Amygdala (tissue), 56 donors: ENCODE results near the gene SAMHD1.
"Not testable (repeated sequence)": the region's sequence is repeated elsewhere in the genome, so short reads cannot be mapped to it uniquely, and the experiment has no call there.

Experiments
- DNase-seq, 56 donors: peaks; one replicate each; lab custom pipeline; 2025; lab: John Stamatoyannopoulos, UW

The SAMHD1 gene

GRCh38 chr20:36956674-36957073 is 5.2 kb upstream of the SAMHD1 start:
- no peak for DNase-seq

DNA sequence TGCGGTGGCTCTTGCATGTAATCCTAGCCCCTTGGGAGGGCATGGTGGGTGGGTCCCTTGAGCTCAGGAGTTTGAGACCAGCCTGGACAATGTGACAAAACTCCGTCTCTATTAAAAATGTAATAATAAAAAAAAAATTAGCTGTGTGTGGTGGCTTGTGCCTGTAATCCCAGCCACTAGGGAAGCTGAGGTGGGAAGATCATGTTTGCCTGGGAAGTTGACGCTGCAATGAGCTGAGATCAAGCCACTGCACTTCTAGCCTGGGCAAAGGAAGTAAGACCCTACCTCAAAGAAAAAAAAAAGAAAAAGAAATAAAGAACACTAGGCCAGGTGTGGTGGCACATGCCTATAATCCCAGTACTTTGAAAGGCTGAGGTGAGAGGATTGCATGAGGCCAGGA is 4.5 kb upstream of the SAMHD1 start:
- DNase-seq, result no peak

DNA sequence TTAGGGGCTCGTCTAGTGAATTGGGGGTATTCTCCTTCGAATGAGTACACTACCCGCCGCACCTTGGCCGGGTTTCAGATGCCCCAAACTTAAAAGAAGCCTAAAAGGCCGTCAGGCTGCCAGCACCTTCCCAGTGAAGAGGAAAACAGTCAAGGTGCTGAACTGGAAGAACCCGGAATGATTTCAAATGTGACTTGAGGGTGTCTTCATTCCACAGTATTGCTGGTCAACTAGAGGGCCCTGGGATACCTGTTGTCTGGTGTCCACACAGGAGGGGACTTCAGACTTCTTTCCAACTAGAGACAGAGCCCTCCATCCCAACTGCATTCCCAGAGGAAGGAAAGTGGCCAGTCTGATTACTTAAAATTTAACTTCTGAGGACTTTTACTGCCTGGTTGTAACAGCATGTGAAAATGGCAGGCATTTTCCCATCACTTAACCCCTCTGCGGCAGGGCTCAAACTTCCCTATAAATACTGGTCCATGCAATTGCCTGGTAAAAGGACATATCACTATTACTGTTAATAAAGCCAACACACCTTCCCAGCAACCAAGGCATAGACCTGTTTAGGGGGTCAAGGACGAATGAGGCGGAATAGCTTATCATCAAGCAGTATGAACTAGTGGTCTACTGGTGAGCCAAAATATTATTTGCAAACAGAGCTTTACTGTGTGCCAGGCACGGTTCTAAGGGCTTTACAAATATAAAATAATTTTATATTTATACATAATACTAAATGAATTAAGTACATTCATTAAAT is 651 bp upstream of the SAMHD1 start:
- DNase-seq, result peak in 1 of 56 donors; percentile 19

DNA sequence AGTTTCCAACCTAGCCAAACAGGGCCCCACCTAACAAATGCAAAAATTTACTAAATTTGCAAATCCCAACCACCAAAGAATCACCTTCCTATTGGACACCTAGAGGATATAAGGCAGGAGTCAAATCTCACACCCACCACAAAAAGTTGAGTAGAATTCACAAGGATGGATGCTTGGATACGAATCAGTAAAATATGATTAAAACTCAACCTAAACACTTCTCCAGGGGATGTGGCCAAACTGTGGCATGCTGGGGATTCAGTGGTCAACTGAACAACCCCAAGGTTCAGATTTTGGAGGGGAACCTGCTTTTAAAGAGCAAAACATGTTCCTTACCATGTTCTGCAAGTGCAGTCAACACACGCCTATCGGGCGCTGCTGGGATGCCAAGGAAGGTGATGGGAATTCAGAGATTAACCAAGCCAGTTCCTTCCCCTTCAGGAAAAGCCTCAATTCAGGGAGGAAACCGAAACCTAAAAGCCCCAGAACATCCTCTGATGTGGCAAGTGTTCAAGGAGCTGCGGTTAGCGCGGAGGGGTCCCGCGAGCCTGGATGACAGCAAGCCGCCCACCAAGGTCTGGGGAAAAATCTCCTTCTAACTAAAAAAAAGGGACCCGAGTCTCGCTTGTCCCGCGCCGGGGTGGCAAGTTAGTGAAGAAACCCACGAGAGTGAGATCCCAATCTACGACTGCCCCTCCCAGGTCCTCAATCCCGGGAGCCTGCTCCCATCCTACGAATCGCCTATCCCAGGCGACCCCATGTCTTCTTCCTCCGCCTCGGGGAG is 902 bp downstream of the SAMHD1 start:
- DNase-seq, result peak in 8 of 56 donors; percentile 1 to 48 (median 36)

- no peak for DNase-seq
Measured at GRCh38 chr20:36941401-36941835, 10.1 kb downstream of the SAMHD1 start.

- no peak for DNase-seq
Measured at GRCh38 chr20:36937402-36937770, 14.1 kb downstream of the SAMHD1 start.

DNA sequence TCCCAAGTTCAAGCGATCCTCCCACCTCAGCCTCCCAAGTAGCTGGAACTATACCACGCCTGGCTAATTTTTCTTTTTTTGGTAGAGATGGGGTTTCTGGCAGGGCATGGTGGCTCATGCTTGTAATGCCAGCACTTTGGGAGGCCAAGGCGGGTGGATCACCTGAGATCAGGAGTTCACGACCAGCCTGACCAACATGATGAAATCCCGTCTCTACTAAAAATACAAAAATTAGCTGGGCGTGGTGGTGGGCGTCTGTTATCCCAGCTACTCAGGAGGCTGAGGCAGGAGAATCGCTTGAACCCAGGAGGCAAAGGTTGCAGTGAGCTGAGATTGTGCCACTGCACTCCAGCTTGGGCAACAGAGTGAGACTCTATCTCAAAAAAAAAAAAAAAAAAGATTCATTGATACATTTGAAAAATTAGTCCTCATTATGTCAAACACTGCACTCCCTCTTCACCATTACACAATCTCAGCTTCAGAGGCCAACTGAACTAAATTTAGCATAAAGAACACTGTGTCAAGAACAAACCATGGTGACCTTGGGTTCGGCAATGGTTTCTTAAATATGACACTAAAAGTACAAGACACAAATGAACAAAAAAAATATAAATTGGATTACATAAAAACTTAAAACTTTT is 14.6 kb downstream of the SAMHD1 start:
- DNase-seq, result not testable (repeated sequence)

DNA sequence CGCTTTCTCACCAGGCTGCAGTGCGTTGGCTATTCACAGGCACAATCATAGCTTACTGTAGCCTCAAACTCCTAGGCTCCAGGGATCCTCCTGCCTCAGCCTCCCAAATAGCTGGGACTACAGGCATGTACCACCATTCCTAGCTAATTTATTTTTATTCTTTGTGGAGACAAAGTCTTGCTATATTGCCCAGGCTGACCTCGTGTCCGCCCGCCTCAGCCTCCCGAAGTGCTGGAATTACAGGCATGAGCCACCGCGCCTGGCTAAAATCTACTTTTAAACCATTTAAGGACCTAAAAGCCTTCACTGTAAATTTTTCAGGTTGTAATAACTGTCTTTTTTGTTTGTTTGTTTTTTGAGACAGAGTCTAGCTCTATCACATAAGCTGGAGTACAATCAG is 15.2 kb downstream of the SAMHD1 start:
- no peak for DNase-seq

DNA sequence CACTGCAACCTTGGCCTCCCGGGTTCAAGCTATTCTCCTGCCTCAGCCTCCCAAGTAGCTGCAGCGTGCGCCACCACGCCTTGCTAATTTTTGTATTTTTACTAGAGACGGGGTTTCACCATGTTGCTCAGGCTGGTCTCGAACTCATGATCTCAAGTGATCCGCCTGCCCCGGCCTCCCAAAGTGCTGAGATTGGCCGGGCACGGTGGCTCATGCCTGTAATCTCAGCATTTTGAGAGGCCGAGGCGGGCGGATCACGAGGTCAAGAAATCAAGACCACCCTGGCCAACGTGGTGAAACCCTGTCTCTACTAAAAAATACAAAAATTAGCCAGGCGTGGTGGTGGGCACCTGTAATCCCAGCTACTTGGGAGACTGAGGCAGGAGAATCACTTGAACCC is 17.9 kb downstream of the SAMHD1 start:
- DNase-seq, result not testable (repeated sequence)

DNA sequence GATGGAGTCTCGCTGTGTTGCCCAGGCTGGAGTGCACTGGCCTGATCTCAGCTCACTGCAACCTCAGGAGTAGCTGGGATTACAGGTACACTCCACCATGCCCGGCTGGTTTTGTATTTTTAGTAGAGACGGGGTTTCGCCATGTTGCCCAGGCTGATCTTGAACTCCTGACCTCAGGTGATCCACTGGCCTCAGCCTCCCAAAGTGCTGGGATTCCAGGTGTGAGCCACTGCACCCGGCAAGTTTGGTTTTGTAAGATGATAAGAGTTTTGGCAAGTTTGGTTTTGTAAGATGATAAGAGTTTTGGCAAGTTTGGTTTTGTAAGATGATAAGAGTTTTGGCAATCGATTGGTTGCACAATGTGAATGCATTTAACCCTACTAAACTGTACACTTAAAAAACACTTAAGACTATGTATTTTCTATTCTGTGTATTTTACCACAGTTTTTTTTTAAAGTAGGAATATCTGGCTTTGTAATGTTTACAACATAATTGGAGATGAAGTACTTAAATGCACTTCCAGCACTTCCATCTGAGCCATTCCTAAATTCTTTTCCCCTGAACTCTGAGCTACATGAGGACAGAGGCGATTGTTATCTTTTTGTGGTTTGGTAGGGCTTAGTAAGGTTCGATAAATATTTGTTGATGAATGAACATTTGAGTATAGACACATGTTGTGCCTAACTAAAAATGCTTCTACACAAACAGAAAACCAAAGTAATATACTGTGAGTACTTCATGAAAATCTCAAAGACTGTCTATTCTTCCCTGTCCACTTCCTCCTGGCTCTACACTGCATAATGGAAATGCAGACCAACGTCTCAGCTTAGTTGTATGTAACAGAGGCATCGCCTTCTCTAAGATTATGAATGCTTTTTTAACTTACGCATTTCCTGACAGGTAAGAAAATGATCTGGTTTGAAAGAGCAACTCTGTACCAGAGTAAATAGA is 18.8 kb downstream of the SAMHD1 start:
- no peak for DNase-seq

- not testable (repeated sequence) for DNase-seq
Measured at GRCh38 chr20:36932067-36932466, 19.4 kb downstream of the SAMHD1 start.

GRCh38 chr20:36929691-36930090 is 21.8 kb downstream of the SAMHD1 start:
- DNase-seq, result no peak

GRCh38 chr20:36929290-36929689 is 22.2 kb downstream of the SAMHD1 start:
- DNase-seq, result no peak

DNA sequence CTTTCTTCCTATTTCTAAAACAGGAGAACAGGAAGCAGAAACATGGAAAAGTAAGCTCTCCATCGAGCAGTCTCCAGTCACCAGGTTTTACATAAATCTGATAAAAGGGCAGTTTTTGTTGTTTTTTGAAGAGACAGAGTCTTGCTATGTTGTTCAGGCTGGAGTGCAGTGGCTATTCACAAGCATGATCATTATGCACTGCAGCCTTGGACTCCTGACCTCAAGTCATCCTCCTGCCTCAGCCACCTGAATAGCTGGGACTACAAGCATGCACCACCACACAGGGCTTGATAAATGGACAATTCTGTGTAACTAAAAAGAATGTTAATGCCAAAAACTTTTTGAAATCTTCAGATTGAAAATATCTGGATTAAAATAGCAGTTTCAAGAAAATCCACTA is 23.8 kb downstream of the SAMHD1 start:
- DNase-seq, result no peak

DNA sequence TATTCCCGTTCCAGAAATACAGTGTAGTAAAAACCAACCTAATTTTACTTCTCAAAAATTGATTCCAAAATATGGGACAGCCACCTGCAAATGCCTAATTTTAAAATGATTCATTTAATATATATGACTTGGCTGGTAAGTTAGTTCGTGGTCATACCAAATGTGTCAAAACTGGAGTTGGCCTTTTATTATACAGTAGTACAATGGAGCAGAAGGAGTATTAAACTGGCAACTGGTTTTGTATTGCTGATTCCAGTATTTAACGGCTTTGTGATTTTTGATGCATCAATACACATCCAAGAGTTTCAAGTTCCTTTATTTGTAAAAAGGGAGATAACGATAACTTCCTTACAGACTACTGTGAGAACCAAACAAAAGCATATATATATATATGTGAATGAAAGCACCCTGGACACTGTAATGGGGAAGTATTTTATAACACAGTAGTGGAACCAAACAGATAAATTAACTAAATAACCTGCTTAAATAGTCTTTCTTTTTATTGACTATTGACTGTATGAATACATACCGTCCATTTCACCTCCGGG is 24.8 kb downstream of the SAMHD1 start:
- DNase-seq, result no peak

DNA sequence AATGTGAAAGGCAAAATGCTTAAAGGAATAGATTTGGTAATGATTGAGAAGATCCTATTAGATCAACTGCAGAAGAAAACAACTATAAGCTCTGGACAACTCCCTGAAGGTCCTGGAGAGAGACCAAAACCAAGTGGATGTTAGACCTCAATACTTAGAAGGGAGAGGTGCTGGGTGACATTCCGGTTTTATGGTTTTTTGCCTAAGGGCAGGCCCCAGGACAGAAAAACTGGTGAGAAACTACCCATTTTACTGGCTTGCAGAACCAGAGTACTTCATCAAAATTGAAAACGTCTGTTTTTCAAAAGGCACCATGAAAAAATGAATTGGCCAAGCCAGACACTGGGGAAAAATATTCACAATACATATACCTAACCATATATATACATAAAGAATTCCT is 26.3 kb downstream of the SAMHD1 start:
- no peak for DNase-seq

- no peak for DNase-seq
Measured at GRCh38 chr20:36924167-36925045, 27.1 kb downstream of the SAMHD1 start.

GRCh38 chr20:36920334-36920730 is 31.2 kb downstream of the SAMHD1 start:
- no peak for DNase-seq
